22Rv1 (cell line): ENCODE measurements around the gene PAFAH1B2.

Experiments used
- ZFX ChIP-seq: fragments of 450-650 bp; IDR thresholded peaks from 2 replicates; pipeline ENCODE4 v1.6.1; 2017; ENCODE audit warnings: antibody characterized with exemption, borderline replicate concordance
- TF ChIP-seq, protein P1 (sequence below): fragments of 450-650 bp; IDR thresholded peaks from 2 replicates; pipeline ENCODE4 v1.5.1; 2017; ENCODE audit warnings: mild to moderate bottlenecking

DNA sequence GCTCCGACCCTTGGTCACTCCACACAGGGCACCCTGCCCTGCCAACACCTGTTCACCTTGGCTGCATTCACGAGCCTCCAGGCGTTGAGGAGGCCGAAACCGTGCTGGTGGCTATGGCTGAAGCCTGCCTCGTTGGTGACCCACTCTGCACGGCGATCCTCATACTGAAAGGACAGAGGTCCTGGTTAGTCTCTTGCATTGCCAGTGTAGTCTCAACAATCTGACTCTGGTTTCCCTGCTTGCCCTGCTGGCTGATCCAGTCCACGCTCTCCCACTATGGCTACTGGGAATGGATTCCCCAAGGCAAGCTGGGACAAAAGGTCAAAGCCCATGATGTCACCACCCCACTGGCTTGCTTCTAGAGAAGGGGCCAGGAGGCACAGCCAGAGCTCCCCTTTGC is 74.9 kb downstream of the PAFAH1B2 start:
- no peak for TF ChIP-seq ZFX
- TF ChIP-seq, protein P1, sequence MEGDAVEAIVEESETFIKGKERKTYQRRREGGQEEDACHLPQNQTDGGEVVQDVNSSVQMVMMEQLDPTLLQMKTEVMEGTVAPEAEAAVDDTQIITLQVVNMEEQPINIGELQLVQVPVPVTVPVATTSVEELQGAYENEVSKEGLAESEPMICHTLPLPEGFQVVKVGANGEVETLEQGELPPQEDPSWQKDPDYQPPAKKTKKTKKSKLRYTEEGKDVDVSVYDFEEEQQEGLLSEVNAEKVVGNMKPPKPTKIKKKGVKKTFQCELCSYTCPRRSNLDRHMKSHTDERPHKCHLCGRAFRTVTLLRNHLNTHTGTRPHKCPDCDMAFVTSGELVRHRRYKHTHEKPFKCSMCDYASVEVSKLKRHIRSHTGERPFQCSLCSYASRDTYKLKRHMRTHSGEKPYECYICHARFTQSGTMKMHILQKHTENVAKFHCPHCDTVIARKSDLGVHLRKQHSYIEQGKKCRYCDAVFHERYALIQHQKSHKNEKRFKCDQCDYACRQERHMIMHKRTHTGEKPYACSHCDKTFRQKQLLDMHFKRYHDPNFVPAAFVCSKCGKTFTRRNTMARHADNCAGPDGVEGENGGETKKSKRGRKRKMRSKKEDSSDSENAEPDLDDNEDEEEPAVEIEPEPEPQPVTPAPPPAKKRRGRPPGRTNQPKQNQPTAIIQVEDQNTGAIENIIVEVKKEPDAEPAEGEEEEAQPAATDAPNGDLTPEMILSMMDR, result no peak
